Astrocyte (in vitro differentiated cells and primary cell): Measurements from ENCODE around the gene MAPK8IP2. TPM values are rescaled to one million over a fixed set of nuclear protein-coding genes. Genes with fewer than 3 reads are reported as not detected.

Source experiments
- DNase-seq: peaks from one replicate; pipeline ENCODE4 v3.0.0-alpha.2; 2010; ENCODE audit warnings: low read depth
- FAIRE-seq: peaks from 2 replicates; lab custom pipeline; 2011; peaks lifted over from hg19 to GRCh38; lab: Jason Lieb, UNC
- H2AFZ ChIP-seq: 2 replicates; pipeline ENCODE4 v1.6.0; 2012; ENCODE audit warnings: low read depth, low read length, inconsistent platforms
- H3K27ac ChIP-seq: 2 replicates; pipeline ENCODE4 v1.5.1; 2011; ENCODE audit warnings: low read depth, low read length, inconsistent platforms
- H3K27me3 ChIP-seq: 2 replicates; pipeline ENCODE4 v1.6.0; 2011; ENCODE audit warnings: low read length, inconsistent platforms; ENCODE audit not compliant: insufficient read depth
- H3K36me3 ChIP-seq: 2 replicates; pipeline ENCODE4 v1.5.1; 2011; ENCODE audit warnings: low read length, inconsistent platforms; ENCODE audit not compliant: insufficient read depth
- H3K4me1 ChIP-seq: 2 replicates; pipeline ENCODE4 v1.5.1; 2011; ENCODE audit warnings: low read length, inconsistent platforms; ENCODE audit not compliant: insufficient read depth
- H3K4me2 ChIP-seq: 2 replicates; pipeline ENCODE4 v1.6.0; 2012; ENCODE audit warnings: low read length, inconsistent platforms
- H3K4me3 ChIP-seq: 2 replicates; pipeline ENCODE4 v1.5.1; 2011; ENCODE audit warnings: low read depth, mild to moderate bottlenecking, low read length, inconsistent platforms; ENCODE audit not compliant: insufficient read depth
- H3K79me2 ChIP-seq: 2 replicates; pipeline ENCODE4 v1.6.0; 2012; ENCODE audit warnings: mild to moderate bottlenecking, low read length, inconsistent platforms; ENCODE audit not compliant: insufficient read depth
- H3K9ac ChIP-seq: 2 replicates; pipeline ENCODE4 v1.6.0; 2012; ENCODE audit warnings: mild to moderate bottlenecking, low read length, inconsistent platforms
- H3K9me3 ChIP-seq: 2 replicates; pipeline ENCODE4 v1.5.1; 2012; ENCODE audit warnings: low read depth, mild to moderate bottlenecking, low read length, inconsistent platforms; ENCODE audit not compliant: insufficient read depth
- H4K20me1 ChIP-seq: 2 replicates; pipeline ENCODE4 v1.6.0; 2012; ENCODE audit warnings: low read length, inconsistent platforms; ENCODE audit not compliant: insufficient read depth
- H3K27ac Mint-ChIP-seq: one replicate; pipeline ENCODE4 v1.8.0; 2021; ENCODE audit warnings: mild to moderate bottlenecking, mixed read lengths; ENCODE audit not compliant: unreplicated experiment
- H3K27me3 Mint-ChIP-seq: one replicate; pipeline ENCODE4 v1.8.0; 2021; ENCODE audit warnings: low read depth, mixed read lengths; ENCODE audit not compliant: unreplicated experiment
- H3K36me3 Mint-ChIP-seq: one replicate; pipeline ENCODE4 v1.8.0; 2021; ENCODE audit warnings: low read depth, mixed read lengths; ENCODE audit not compliant: unreplicated experiment
- H3K4me1 Mint-ChIP-seq: one replicate; pipeline ENCODE4 v1.8.0; 2021; ENCODE audit warnings: low read depth, mixed read lengths; ENCODE audit not compliant: unreplicated experiment
- H3K4me3 Mint-ChIP-seq: one replicate; pipeline ENCODE4 v1.8.0; 2021; ENCODE audit warnings: mild to moderate bottlenecking, moderate library complexity, mixed read lengths; ENCODE audit not compliant: unreplicated experiment
- H3K9me3 Mint-ChIP-seq: one replicate; pipeline ENCODE4 v1.8.0; 2021; ENCODE audit warnings: mild to moderate bottlenecking, mixed read lengths; ENCODE audit not compliant: unreplicated experiment
- CTCF ChIP-seq: IDR thresholded peaks from 2 replicates; pipeline ENCODE4 v1.5.1; 2011; ENCODE audit warnings: low read depth, mild to moderate bottlenecking, inconsistent platforms, low read length, moderate library complexity; ENCODE audit not compliant: insufficient read depth
- EZH2 ChIP-seq: IDR thresholded peaks from 2 replicates; pipeline ENCODE4 v1.6.1; 2012; ENCODE audit warnings: mild to moderate bottlenecking, low read length, inconsistent platforms; ENCODE audit not compliant: insufficient read depth
- total RNA-seq: library from RNA; stranded (reverse); gene quantifications from 2 replicates; pipeline ENCODE4 v1.2.1, GENCODE V29; 2021

Gene MAPK8IP2
- total RNA-seq, 1 donor from 2014 or later: 4.7 TPM

GRCh38 chr22:50573491-50574382 lies 26.9 kb upstream of the MAPK8IP2 start:
- H3K36me3 Mint-ChIP-seq: peaks cover 24% of the 10 kb centered on the region

GRCh38 chr22:50574383-50574755 lies 26.2 kb upstream of the MAPK8IP2 start:
- peaks cover 8% of the 10 kb centered on the region for H3K27me3 ChIP-seq
- H3K9me3 ChIP-seq: no peaks in the 10 kb centered on the region
- H3K36me3 ChIP-seq: no peaks in the 10 kb centered on the region
- peaks cover 3% of the 10 kb centered on the region for H3K4me1 ChIP-seq
- no peak overlapping the region for H3K9ac ChIP-seq
- Mint-ChIP-seq H3K27ac (no peak overlapping the region), H3K9me3 (no peaks in the 10 kb centered on the region), H3K36me3 (peaks cover 20% of the 10 kb centered on the region), H3K4me1 (peaks cover 1% of the 10 kb centered on the region), H3K4me3 (no peak overlapping the region), H3K27me3 (no peaks in the 10 kb centered on the region)
- TF ChIP-seq CTCF (no peak), EZH2 (no peak)
- no peaks in the 10 kb centered on the region for H4K20me1 ChIP-seq
- no peak overlapping the region for H3K4me3 ChIP-seq
- H3K4me2 ChIP-seq: no peak overlapping the region
- DNase-seq (no peak), FAIRE-seq (no peak)
- H3K79me2 ChIP-seq: no peaks in the 10 kb centered on the region
- no peak overlapping the region for H2AFZ ChIP-seq
- no peak overlapping the region for H3K27ac ChIP-seq

More at GRCh38 chr22:50573491-50574382, 26.9 kb upstream of the MAPK8IP2 start:
- peaks cover under 1% of the 10 kb centered on the region for H3K4me1 Mint-ChIP-seq
- no peaks in the 10 kb centered on the region for H3K27me3 Mint-ChIP-seq
- no peak overlapping the region for H3K4me3 Mint-ChIP-seq
- H3K27me3 ChIP-seq: peaks cover 8% of the 10 kb centered on the region
- H3K4me1 ChIP-seq: peaks cover 3% of the 10 kb centered on the region
- no peaks in the 10 kb centered on the region for H3K9me3 ChIP-seq
- no peaks in the 10 kb centered on the region for H3K9me3 Mint-ChIP-seq
- H3K9ac ChIP-seq: no peak overlapping the region
- H3K27ac ChIP-seq: no peak overlapping the region
- no peaks in the 10 kb centered on the region for H4K20me1 ChIP-seq
- DNase-seq (no peak), FAIRE-seq (no peak)
- no peaks in the 10 kb centered on the region for H3K36me3 ChIP-seq
- H2AFZ ChIP-seq: no peak overlapping the region
- H3K79me2 ChIP-seq: no peaks in the 10 kb centered on the region
- TF ChIP-seq CTCF (no peak), EZH2 (no peak)
- H3K4me3 ChIP-seq: no peak overlapping the region
- H3K27ac Mint-ChIP-seq: no peak overlapping the region
- H3K4me2 ChIP-seq: no peak overlapping the region
